A673 (cell line): Measurements from ENCODE around the gene CWF19L1. TPM values are rescaled to one million over a fixed set of nuclear protein-coding genes. Genes with fewer than 3 reads are reported as not detected.

Experiments used
- BruUV-seq: library from RNA; stranded (reverse); fragments of 400-500 nt; replicated peaks from 2 replicates; lab custom pipeline; 2021; lab: Mats Ljungman, UMichigan
- CTCF ChIA-PET: fragments of 300-600 bp; sonication (Branson Sonifier 250); formaldehyde crosslinking; loops from one replicate; lab custom pipeline; 2022; ENCODE audit warnings: antibody characterized with exemption; lab: Charles Lee
- POLR2A ChIA-PET: fragments of 300-600 bp; sonication (Branson Sonifier 250); formaldehyde crosslinking; loops from one replicate; lab custom pipeline; 2022; ENCODE audit warnings: antibody characterized with exemption; ENCODE audit not compliant: low non-redundant PET; lab: Charles Lee
- DNase-seq: peaks from one replicate; pipeline ENCODE4 v3.0.0-alpha.2; 2015; ENCODE audit warnings: low spot score
- H3K27ac ChIP-seq: fragments of 200-600 bp; sonication (generic); 2 replicates; pipeline ENCODE4 v1.5.1; 2016; ENCODE audit warnings: mixed run types, low read depth, mild to moderate bottlenecking, mixed read lengths, antibody characterized with exemption, low read length; ENCODE audit not compliant: poor library complexity, severe bottlenecking
- H3K27me3 ChIP-seq: fragments of 200-600 bp; sonication (generic); replicated peaks from 2 replicates; pipeline ENCODE4 v1.6.1; 2017; ENCODE audit warnings: mixed run types, low read depth, mild to moderate bottlenecking, mixed read lengths, antibody characterized with exemption, low read length; ENCODE audit not compliant: insufficient read depth, poor library complexity
- H3K36me3 ChIP-seq: fragments of 200-600 bp; sonication (generic); 2 replicates; pipeline ENCODE4 v1.6.1; 2016; ENCODE audit warnings: mixed run types, mild to moderate bottlenecking, mixed read lengths, antibody characterized with exemption, low read length; ENCODE audit not compliant: insufficient read depth, poor library complexity, severe bottlenecking
- H3K4me1 ChIP-seq: fragments of 200-600 bp; sonication (generic); 2 replicates; pipeline ENCODE4 v1.6.1; 2017; ENCODE audit warnings: mixed run types, mild to moderate bottlenecking, mixed read lengths, antibody characterized with exemption, low read length; ENCODE audit not compliant: insufficient read depth, poor library complexity, severe bottlenecking
- H3K4me3 ChIP-seq: fragments of 200-600 bp; sonication (generic); 2 replicates; pipeline ENCODE4 v1.5.1; 2016; ENCODE audit warnings: low read depth, mixed run types, mild to moderate bottlenecking, mixed read lengths, low read length; ENCODE audit not compliant: poor library complexity, severe bottlenecking
- H3K9me3 ChIP-seq: fragments of 200-600 bp; sonication (generic); 2 replicates; pipeline ENCODE4 v1.6.1; 2016; ENCODE audit warnings: mixed run types, low read depth, mild to moderate bottlenecking, mixed read lengths, antibody characterized with exemption, low read length; ENCODE audit not compliant: poor library complexity, severe bottlenecking
- EZH2 ChIP-seq: fragments of 200-600 bp; sonication (generic); IDR thresholded peaks from 2 replicates; pipeline ENCODE4 v1.6.1; 2017; ENCODE audit warnings: borderline replicate concordance, low read depth, mild to moderate bottlenecking, mixed read lengths, antibody characterized with exemption, low read length; ENCODE audit not compliant: poor library complexity, severe bottlenecking
- intact Hi-C: fragments of 100-400 bp; cut with micrococcal nuclease; formaldehyde crosslinking; loops from one replicate; pipeline ENCODE4 v1.10.0; 2022; ENCODE audit not compliant: unreplicated experiment
- total RNA-seq: library from RNA; stranded (reverse); gene quantifications from 2 replicates; pipeline ENCODE4 v1.2.3, GENCODE V29; 2021
- TF ChIP-seq, protein P1 (sequence below): fragments of 300-800, 200-600 bp; sonication (generic); conservative IDR thresholded peaks from 2 replicates; pipeline ENCODE4 v1.5.1; 2017; ENCODE audit warnings: low read depth, mild to moderate bottlenecking, antibody characterized with exemption, low read length, moderate library complexity, mixed read lengths

The CWF19L1 gene
- total RNA-seq, 1 experiment from 2014 or later, result 39.8 TPM

DNA sequence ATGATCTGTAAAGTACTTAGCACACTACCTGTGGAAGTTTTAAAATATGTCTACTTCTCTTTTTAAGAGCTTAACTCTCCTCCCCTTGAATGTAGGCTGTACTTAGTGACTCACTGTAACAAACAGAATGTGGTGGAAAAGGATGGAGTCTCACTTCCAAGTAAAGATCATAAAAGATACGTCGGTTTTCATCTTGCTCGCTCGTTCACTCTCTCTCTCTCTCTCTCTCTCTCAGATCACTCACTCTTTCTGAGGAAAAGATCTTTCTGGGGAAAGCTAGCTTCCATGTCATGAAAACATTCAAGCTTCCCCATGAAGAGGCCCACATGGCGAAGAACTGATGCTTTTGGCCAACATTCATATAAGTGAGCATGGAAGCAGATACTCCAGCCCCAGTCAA, 43.6 kb downstream of the CWF19L1 start:
- POLR2A ChIA-PET, result no interaction called here
- Histone ChIP-seq H3K36me3 (peaks cover 57% of the 10 kb centered on the region), H3K27ac (no peak overlapping the region), H3K9me3 (no peaks in the 10 kb centered on the region), H3K27me3 (no peaks in the 10 kb centered on the region), H3K4me3 (no peak overlapping the region), H3K4me1 (no peaks in the 10 kb centered on the region)
- CTCF ChIA-PET, result no interaction called here
- TF ChIP-seq, protein P1, sequence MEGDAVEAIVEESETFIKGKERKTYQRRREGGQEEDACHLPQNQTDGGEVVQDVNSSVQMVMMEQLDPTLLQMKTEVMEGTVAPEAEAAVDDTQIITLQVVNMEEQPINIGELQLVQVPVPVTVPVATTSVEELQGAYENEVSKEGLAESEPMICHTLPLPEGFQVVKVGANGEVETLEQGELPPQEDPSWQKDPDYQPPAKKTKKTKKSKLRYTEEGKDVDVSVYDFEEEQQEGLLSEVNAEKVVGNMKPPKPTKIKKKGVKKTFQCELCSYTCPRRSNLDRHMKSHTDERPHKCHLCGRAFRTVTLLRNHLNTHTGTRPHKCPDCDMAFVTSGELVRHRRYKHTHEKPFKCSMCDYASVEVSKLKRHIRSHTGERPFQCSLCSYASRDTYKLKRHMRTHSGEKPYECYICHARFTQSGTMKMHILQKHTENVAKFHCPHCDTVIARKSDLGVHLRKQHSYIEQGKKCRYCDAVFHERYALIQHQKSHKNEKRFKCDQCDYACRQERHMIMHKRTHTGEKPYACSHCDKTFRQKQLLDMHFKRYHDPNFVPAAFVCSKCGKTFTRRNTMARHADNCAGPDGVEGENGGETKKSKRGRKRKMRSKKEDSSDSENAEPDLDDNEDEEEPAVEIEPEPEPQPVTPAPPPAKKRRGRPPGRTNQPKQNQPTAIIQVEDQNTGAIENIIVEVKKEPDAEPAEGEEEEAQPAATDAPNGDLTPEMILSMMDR, result no peak
- TF ChIP-seq EZH2, result no peak
- intact Hi-C loops, result no loop called here
- no peak for DNase-seq
- BruUV-seq, result no TSS peak

DNA sequence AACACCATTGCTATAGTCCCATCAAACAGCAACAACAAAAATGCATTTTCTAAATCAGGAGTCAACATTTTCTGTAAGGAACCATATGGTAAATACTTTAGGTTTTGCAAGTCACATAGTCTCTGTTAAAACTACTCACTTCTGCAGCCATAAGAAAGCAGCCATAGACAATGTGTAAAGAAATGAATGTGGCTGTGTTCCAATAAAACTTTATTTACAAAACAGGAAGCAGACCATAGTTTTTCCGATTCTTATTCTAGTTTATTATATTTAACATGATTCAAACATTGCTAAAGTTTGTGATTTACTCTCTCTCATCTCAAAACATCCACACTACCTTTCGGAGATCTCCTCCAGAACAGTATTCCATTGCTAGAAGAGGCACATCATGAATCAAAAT, 44.9 kb downstream of the CWF19L1 start:
- CTCF ChIA-PET, result no interaction called here
- DNase-seq, result no peak
- Histone ChIP-seq H3K4me1 (no peaks in the 10 kb centered on the region), H3K9me3 (no peaks in the 10 kb centered on the region), H3K27ac (no peak overlapping the region), H3K4me3 (no peak overlapping the region), H3K36me3 (peaks cover 71% of the 10 kb centered on the region), H3K27me3 (no peaks in the 10 kb centered on the region)
- intact Hi-C loops, result no loop called here
- no TSS peak for BruUV-seq
- POLR2A ChIA-PET, result no interaction called here
- no peak for TF ChIP-seq EZH2
- TF ChIP-seq, protein P1, result no peak

DNA sequence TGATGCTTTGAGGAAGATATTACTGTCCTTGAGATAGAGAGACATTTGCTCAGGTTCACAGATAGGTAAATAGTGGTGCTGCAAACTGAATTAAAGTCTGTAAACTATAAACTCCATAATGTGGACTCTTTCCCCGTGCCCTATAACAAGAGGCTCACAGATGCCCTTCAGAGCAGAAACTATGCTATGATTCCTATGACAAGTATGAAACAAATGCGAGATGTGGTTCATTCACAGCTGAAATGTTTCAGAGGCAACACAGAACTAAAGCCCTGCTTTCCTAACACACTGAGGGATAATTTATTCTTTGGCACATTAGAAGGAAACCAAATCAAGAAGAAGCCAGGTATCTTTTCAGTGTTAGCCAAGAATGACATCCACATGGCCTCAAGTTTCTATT, 51.4 kb downstream of the CWF19L1 start:
- no peaks in the 10 kb centered on the region for H3K4me1 ChIP-seq
- H3K9me3 ChIP-seq, result no peaks in the 10 kb centered on the region
- no peak overlapping the region for H3K27ac ChIP-seq
- ChIA-PET POLR2A (no interaction called here), CTCF (no interaction called here)
- H3K27me3 ChIP-seq, result no peaks in the 10 kb centered on the region
- no peak overlapping the region for H3K4me3 ChIP-seq
- no peak for TF ChIP-seq EZH2
- TF ChIP-seq, protein P1, result no peak
- intact Hi-C loops, result no loop called here
- peaks cover 59% of the 10 kb centered on the region for H3K36me3 ChIP-seq
- no peak for DNase-seq
- TSS peak; percentile 5 for BruUV-seq
